ENCODE data around the gene TTC16. TPM values are rescaled to one million over a fixed set of nuclear protein-coding genes. Genes with fewer than 3 reads are reported as not detected.

Gene TTC16
- total RNA-seq, 1 donor, result not detected

DNA sequence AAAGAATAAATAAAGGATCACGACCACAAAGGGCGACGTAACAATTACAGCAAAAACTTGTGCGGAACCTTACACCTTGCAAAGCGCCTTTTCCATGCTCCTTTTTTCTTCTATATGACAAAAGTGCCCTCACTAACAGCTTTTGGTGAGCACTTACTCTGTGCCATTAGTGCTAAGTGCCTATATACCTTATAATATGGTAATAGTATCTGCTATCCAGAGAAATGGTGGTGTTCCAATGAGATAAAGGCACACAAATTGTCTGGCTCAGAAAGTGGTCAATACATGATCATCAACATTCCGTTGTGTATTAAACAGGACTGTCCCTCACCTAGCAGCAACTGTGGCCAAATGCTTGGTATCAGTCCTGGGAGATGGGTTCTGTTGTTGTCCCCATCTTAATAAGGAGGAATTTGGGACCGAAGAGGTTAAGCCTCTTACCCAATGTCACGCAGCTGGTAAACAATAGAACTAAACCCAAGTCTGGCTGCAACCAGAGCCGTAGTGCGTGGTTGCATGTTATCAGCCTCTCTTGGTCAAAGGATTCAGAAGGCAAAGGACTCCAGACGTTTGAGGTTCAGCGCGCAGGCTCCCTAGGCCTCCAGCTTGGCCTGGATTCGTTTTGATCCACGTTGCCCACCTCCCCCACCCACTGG, 19.8 kb downstream of the TTC16 start:
- H3K4me3 ChIP-seq (ENCODE audit: low read depth, low read length), result no peak overlapping the region
- no peak for DNase-seq (ENCODE audit: low read depth)
- TF ChIP-seq, protein P1, sequence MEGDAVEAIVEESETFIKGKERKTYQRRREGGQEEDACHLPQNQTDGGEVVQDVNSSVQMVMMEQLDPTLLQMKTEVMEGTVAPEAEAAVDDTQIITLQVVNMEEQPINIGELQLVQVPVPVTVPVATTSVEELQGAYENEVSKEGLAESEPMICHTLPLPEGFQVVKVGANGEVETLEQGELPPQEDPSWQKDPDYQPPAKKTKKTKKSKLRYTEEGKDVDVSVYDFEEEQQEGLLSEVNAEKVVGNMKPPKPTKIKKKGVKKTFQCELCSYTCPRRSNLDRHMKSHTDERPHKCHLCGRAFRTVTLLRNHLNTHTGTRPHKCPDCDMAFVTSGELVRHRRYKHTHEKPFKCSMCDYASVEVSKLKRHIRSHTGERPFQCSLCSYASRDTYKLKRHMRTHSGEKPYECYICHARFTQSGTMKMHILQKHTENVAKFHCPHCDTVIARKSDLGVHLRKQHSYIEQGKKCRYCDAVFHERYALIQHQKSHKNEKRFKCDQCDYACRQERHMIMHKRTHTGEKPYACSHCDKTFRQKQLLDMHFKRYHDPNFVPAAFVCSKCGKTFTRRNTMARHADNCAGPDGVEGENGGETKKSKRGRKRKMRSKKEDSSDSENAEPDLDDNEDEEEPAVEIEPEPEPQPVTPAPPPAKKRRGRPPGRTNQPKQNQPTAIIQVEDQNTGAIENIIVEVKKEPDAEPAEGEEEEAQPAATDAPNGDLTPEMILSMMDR (IDR thresholded peaks at IDR 0.05; ENCODE audit: insufficient read depth, low read depth, low read length), result no peak

DNA sequence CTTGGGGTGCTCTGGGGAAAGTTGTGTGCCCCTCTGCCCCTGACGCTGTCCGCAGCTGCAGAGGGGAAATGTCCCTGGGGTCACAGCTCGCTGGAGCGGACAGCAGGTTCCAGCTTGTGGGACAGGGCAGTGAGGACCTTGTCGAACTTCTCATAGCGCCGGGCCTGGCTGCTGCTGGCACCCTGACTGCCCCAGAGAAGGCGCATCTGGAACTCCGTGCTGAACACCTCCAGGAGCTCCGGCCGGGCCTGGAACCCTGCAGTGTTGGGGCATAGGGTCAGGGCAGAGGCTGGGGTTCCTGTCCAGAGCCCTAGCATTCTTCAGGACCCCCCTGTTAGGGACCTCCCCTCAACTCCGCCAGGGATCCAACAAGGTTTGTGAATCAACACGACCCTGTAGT, 22.8 kb downstream of the TTC16 start:
- no peak for DNase-seq (ENCODE audit: low read depth)
- H3K4me3 ChIP-seq (ENCODE audit: low read depth, low read length), result no peak overlapping the region
- TF ChIP-seq, protein P1 (IDR thresholded peaks at IDR 0.05; ENCODE audit: insufficient read depth, low read depth, low read length), result no peak

DNA sequence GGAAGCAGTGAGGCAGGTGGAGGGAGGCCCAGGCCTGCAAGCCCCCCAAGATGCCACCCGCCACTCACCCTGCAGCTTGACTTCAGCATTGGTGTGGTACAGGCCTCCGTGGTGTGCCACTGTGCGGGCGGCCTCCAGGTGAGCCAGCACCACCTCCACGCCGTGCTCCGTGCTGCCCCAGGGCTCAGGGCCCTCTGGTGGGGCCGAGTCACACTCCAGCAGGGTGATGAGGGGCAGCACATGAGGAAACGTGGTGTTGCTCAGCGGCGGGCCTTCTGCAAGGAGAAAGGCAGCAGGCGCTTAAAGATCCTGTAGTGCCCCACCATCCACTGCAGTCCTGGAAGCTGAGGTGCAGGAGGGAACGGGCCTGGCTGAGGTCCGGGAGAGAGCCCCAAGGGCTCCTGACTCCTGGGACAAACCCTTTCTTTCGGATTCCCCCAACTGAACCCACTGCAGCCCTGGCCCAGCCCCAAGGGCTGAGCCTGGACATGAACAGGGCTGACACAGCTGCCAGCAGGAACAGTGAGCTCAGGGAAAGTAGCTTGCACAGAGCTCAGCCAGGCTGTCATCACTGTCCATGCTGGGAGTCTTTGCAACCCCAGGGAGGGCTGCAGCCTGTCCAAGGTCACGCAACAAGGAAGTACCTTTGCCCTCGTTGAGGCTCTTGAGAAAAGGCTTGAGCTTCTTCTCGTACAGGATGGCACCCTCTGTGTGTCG, 23.9 kb downstream of the TTC16 start:
- DNase-seq (ENCODE audit: low read depth), result no peak
- H3K4me3 ChIP-seq (ENCODE audit: low read depth, low read length), result no peak overlapping the region
- TF ChIP-seq, protein P1 (IDR thresholded peaks at IDR 0.05; ENCODE audit: insufficient read depth, low read depth, low read length), result no peak

DNA sequence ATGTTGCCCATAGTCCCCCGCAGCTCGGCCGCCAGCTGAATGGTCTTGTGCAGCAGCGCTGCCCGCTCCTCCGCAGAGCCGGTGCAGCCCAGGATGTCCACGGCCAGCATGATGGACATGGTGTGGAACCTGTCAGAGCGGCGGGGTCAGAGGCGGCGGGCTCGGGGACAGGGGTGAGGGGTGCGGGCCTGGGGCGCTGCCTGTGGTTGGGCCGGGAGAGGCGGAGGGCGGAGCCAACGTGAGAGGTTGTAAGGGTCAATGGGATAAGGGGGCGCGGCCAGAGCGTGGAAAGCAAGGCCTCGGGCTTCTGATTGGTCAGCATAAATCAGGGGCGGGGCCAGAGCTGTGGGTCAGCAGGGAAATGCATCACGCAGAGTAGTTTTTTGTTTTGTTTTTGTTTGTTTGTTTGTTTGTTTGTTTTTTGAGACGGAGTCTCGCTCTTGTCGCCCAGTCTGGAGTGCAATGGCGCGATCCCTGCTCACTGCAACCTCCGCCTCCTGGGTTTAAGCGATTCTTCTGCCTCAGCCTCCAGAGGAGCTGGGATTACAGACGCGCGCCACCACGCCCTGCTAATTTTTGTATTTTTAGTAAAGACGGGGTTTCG, 26.1 kb downstream of the TTC16 start:
- TF ChIP-seq, protein P1 (IDR thresholded peaks at IDR 0.05; ENCODE audit: insufficient read depth, low read depth, low read length), result no peak
- DNase-seq (ENCODE audit: low read depth), result no peak
- no peak overlapping the region for H3K4me3 ChIP-seq (ENCODE audit: low read depth, low read length)

DNA sequence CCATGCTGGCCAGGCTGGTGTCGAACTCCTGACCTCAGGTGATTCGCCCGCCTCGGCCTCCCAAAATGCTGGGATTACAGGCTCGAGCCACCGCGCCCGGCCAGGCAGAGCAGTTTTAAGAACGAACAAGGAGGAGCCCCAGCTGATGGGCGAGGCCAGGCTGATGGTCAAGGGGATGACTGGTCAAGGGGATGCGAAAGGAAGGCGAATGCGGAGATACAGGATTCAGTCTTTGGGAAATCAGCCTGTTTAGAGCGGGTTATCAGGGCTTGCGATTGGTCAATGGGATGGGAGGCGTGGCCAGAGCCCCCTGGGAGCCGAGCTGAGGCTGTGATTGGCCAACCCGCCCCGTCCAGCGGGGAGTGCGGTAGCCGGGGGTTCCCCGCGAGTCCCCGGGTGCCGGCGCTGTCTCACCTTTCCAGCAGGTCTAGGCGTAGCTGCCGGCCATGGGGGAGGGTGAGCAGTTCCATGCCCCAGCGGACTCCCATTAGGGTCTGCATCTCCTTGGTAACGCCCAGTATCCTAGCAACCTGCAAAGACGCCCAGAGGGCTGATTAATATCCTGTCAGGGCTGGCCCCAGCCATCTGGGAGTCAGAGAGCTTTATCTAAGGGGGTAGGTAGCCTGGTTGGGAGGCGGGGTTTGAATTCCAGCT, 26.7 kb downstream of the TTC16 start:
- TF ChIP-seq, protein P1 (IDR thresholded peaks at IDR 0.05; ENCODE audit: insufficient read depth, low read depth, low read length), result no peak
- no peak for DNase-seq (ENCODE audit: low read depth)
- no peak overlapping the region for H3K4me3 ChIP-seq (ENCODE audit: low read depth, low read length)

DNA sequence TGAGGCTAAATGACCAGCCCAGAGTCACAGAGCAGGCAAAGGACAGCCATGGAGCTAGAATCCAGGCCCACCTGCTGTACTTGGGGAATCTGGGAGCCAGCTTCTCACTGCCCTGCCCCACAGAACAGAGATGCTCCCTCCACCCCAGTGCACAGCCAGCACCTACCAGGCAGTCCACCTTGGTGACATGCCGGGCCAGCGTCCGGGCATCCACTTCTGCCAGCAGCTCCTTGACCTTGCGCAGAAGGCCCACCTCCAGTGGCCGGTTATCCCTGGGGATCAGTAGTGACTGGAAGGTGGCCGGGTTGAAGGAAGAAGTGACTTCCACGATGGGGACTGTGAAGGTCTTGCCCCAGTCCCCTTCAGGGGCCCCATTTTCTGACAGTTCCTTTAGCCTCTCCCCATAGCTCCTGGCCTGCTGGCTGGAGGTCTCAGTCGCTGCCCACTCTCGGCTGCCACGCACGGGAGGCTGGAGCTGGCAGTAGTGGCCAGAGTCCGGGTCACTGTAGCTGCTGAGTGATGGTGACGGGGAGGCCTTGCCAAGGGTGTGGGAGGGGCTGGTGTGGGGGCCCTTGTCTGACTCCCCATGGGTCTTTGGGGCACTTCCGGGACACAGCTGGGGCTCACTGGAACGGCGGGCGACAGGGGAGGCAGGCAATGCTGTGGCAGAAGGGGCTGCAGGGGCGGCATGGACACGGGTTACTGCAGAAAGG, 28.7 kb downstream of the TTC16 start:
- no peak overlapping the region for H3K4me3 ChIP-seq (ENCODE audit: low read depth, low read length)
- no peak for DNase-seq (ENCODE audit: low read depth)
- TF ChIP-seq, protein P1 (IDR thresholded peaks at IDR 0.05; ENCODE audit: insufficient read depth, low read depth, low read length), result no peak
